Activated CD4-positive, alpha-beta T cell treated with anti-CD3 and anti-CD28 coated beads for 4 hours (primary cell): ENCODE results near the gene LRWD1.
A peak's percentile ranks its signal among the peaks of the same experiment; 100 is the strongest.
"Not testable (repeated sequence)": the region's sequence is repeated elsewhere in the genome, so short reads cannot be mapped to it uniquely, and the experiment has no call there.

Source experiments
- DNase-seq, 2 donors: peaks; one replicate each; pipeline ENCODE4 v3.0.0-alpha.2; 2020

Gene LRWD1

DNA sequence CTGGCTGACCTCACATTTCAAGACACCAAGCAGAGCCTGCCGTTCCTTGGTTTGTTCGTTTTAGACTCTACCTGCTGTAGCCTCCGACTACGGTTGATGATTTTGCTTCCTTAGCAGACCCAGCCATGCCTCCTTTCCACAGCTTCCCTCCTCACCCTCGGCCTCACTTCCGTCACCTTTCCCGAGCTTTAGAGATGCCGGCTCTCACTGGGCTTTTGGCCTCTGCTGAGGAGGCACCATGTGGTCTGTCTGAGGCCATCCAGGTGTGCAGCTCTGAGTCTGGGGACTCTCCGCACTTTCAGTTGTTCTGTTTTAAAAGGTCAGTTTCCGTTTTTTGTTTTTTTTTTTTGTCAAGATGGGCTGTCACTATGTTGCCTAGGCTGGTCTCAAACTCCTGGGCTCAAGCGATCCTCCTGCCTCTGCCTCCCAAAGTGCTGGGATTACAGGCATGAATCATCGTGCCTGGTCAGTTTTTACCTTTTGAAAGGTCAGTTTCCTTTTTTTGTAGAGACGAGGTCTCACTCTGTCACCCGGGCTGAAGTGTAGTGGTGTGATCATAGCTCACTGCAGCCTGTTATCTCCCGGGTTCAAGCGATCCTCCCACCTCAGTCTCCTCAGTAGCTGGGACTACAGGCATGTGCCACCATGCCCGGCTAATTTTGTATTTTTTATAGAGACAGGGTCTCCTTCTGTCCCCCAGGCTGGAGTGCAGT is 19.7 kb upstream of the LRWD1 start:
- no peak for DNase-seq

GRCh38 chr7:102445674-102446071 is 19.1 kb upstream of the LRWD1 start:
- DNase-seq, result no peak

DNA sequence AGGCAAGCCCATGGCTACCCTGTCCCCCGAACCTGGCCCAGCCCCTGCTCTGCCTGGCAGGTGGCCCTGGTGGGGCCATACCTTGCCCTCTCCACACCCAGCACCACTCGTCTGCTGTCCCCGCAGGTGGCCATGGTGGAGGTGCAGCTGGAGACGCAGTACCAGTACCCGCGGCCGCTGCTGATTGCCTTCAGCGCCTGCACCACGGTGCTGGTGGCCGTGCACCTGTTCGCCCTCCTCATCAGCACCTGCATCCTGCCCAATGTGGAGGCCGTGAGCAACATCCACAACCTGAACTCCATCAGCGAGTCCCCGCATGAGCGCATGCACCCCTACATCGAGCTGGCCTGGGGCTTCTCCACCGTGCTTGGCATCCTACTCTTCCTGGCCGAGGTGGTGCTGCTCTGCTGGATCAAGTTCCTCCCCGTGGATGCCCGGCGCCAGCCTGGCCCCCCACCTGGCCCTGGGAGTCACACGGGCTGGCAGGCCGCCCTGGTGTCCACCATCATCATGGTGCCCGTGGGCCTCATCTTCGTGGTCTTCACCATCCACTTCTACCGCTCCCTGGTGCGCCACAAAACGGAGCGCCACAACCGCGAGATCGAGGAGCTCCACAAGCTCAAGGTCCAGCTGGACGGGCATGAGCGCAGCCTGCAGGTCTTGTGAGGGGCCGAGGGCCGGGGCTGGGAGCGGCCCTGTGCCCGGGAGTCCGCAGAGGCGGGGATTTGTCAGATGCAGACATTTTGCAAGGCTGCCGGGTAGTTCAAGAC is 18.2 kb upstream of the LRWD1 start:
- no peak for DNase-seq

GRCh38 chr7:102447311-102447710 is 17.5 kb upstream of the LRWD1 start:
- DNase-seq, result no peak

DNA sequence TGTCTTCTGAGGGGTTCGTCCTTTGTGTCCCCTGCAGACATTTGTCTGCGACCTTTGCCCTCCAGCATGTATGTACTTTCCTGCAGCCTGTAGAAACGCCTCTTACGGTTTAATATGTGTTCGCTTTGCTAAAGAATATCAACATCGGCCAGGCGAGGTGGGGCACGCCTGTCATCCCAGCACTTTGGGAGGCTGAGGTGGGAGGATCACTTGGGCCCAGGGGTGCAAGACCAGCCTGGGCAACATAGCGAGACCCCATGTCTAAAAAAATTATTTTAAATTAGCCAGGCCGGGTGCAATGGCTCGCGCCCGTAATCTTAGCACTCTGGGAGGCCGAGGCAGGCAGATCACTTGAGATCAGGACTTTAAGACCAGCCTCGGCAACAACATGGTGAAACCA is 15.6 kb upstream of the LRWD1 start:
- DNase-seq, result no peak

GRCh38 chr7:102450242-102450641 is 14.5 kb upstream of the LRWD1 start:
- DNase-seq, result peak; percentile 61 to 62

GRCh38 chr7:102451371-102452054 is 13.3 kb upstream of the LRWD1 start:
- no peak for DNase-seq

- DNase-seq, result no peak
Measured at GRCh38 chr7:102452451-102452850, 12.3 kb upstream of the LRWD1 start.

DNA sequence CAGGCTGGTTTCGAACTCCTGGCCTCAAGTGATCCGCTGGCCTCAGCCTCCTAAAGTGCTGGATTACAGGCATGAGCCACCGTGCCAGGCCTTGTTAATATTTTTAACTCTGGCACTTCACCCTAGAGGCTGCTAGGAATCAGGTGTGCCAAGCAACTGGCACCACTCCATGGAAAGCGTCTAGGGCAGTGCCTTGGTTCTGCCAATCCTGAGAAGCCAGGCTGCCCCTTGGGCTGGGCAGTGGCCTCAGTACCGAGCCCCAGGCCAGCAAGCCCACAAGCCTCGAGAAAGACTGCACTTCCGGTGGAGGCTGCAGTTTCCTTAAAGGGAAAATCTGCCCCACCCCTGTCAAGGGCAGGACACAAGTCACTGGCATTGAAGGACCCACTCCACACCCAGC is 11.5 kb upstream of the LRWD1 start:
- DNase-seq, result no peak

- no peak for DNase-seq
Measured at GRCh38 chr7:102454468-102454867, 10.3 kb upstream of the LRWD1 start.

GRCh38 chr7:102454932-102455331 is 9.9 kb upstream of the LRWD1 start:
- DNase-seq, result not testable (repeated sequence)

GRCh38 chr7:102455596-102455995 is 9.2 kb upstream of the LRWD1 start:
- no peak for DNase-seq

GRCh38 chr7:102456327-102456726 is 8.5 kb upstream of the LRWD1 start:
- DNase-seq, result no peak

DNA sequence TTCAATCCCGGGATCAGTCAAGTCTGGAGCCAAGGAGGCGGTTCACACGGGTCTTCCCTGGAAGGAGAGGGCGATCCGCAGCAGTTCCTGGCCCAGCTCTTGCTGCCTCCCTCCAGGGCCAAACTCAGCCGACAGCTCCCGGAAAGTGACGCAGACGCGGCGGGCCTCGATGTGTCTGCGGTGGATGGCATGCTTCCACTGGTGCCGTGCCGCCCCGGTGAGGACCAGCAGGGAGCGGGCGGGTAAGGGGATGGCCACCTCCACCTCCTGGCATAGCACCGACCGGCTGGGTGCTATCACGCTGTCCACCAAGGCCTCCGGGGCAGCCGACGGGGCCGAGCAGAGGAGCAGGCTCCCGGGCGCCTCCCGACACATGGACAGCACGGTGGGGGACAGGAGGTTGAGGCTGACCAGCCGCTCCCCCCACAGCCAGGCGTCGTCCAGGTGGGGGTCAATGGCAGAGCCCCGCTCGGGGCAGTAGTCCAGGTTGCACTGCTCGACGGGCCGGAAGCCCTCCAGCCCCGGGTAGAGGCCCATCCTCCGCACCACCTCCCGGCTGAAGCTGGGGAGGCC is 7.3 kb upstream of the LRWD1 start:
- no peak for DNase-seq

- no peak for DNase-seq
Measured at GRCh38 chr7:102459221-102459844, 5.5 kb upstream of the LRWD1 start.

- DNase-seq, result no peak
Measured at GRCh38 chr7:102460467-102460866, 4.3 kb upstream of the LRWD1 start.

DNA sequence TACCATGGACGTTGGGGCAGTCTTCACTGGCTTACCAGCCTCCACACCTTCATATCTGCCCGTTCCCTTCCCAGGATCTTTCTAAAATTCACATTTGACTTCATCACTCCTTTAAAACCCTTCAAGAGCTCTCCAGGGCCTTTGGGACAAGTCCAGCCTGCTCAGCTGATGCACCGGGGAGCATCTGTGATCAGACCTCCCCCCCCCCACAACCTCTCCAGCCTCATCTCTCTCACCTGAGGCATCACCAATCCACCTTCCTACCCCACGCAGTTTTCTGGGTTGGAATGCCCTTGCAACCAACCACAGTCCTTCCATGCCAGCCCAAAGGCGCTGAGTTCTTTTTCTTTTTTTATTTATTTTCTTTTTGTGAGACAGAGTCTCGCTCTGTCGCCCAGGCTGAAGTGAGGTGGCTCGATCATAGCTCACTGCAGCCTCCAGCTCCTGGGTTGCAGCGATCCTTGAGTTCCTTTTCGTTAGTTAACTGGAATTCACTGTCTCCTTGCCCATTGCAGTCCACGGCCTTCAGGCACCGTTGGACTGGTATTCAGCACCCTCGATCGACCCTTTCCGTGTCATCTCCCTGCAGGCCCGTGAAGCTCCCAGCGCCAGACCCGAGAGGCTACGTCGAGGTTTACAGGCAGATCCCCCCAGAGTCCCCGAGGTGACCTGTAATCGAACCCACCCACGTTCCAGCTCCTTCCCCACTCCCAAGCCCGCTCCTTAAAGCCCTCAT is 775 bp upstream of the LRWD1 start:
- DNase-seq, result no peak

GRCh38 chr7:102466097-102466496 is 1.3 kb downstream of the LRWD1 start:
- DNase-seq, result no peak

GRCh38 chr7:102467581-102468477 is 3.0 kb downstream of the LRWD1 start:
- no peak for DNase-seq

- no peak for DNase-seq
Measured at GRCh38 chr7:102468478-102469350, 3.9 kb downstream of the LRWD1 start.
